Right cardiac atrium (tissue), 5 donors: ENCODE data around the gene DNMT3L. TPM values are rescaled to one million over a fixed set of nuclear protein-coding genes. Genes with fewer than 3 reads are reported as not detected.

Experiments used
- ATAC-seq, 2 donors: fragments of 200-7000 bp; cut with Tn5 transposase; one replicate each; pipeline versions ENCODE4 v1.8.0 to v1.9.1; 2020; ENCODE audit warnings: moderate library complexity in 2 of 2, mild to moderate bottlenecking in 1 of 2
- DNase-seq, 3 donors: peaks; one replicate each; pipeline ENCODE4 v3.0.0-alpha.2; 2020
- H3K27ac ChIP-seq: one replicate; pipeline ENCODE4 v1.5.1; 2013; ENCODE audit warnings: mild to moderate bottlenecking, low read length, control low read depth, moderate library complexity
- H3K27me3 ChIP-seq: one replicate; pipeline ENCODE4 v1.6.1; 2013; ENCODE audit not compliant: control insufficient read depth, insufficient read depth
- H3K4me1 ChIP-seq: one replicate; pipeline ENCODE4 v1.6.1; 2013; ENCODE audit warnings: low read length; ENCODE audit not compliant: control insufficient read depth, insufficient read depth
- H3K4me3 ChIP-seq: one replicate; pipeline ENCODE4 v1.5.1; 2013; ENCODE audit warnings: low read length, control low read depth
- H3K9me3 ChIP-seq: one replicate; pipeline ENCODE4 v1.6.1; 2013; ENCODE audit warnings: low read length; ENCODE audit not compliant: control insufficient read depth
- WGBS: extraction: QIAGEN DNeasy Blood & Tissue Kit; methylation state at CpG from one replicate; pipeline ENCODE4 v1.1.7; 2013; 5-methylcytosine and 5-hydroxymethylcytosine counted together
- intact Hi-C, 4 donors: fragments of 100-400 bp; cut with DNase I; formaldehyde crosslinking; loops; one replicate each; pipeline versions ENCODE4 v1.11.0 to v1.14.0; 2022 to 2023
- polyA plus RNA-seq: library from polyadenylated mRNA; stranded (reverse); fragments of 200-250 nt; gene quantifications from one replicate; pipeline ENCODE4 v1.2.3, GENCODE V29; 2013
- total RNA-seq, 4 donors: library from RNA; stranded (reverse); fragmentation: NEBNext Ultra II Directional; extraction: Animal tissue kit (Norgen Biotek cat#: 25700); gene quantifications; one replicate each; pipeline ENCODE4 v1.2.1, GENCODE V29; 2021
- donor health status: healthy with polysubstance abuse.
- donor health status: DM: no; HTN: yes; CAD: no.
- donor health status: DM: no; HTN: no; CAD: no.
- donor health status: DM: no; HTN: yes; CAD: no; lungs with severe emphysema.
- donor health status: DM: yes; HTN: yes; CAD: no.

Gene DNMT3L
- total and polyA plus RNA-seq, 5 donors, result not detected

DNA sequence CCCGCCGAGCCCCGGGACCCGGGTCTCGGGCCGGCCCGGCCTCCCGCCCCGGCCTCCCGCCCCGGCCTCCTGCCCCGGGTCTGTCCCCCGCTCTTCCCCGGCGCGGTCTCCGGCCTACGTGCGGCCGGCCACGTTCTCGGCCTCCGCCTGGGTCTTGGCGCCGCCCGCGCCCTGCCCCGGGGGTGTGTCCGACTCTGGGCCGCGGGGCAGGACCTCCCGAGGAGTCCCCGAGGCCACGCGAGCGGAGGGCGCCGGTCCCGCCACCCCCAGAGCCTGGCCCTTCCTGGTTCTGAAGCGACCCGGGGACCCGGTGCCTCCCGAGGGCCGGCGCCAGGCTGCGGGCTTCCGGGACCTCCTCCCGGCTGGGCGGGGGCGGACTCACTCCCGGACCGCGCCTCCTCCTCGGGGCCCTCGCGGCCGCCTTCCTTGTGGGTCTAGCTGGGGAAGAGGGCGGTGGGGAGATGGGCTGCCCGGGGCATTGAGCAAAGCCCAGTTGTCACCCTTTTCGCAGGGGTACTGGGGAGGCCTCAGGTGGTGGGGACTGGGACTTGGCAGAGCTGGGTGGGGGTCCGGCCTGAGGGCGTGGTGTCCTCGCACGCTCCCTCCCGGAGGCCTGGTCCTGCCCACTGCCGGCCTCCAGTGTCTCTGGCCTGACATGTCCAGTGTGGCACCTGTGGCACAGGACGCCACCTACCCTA lies 38.7 kb upstream of the DNMT3L start:
- DNase-seq (peak; percentile 86 to 94 (median 93)), ATAC-seq (peak; percentile 67 to 74)
- no peaks in the 10 kb centered on the region for H3K9me3 ChIP-seq
- peaks cover 3% of the 10 kb centered on the region for H3K4me1 ChIP-seq
- no peaks in the 10 kb centered on the region for H3K27me3 ChIP-seq
- H3K27ac ChIP-seq, result peak overlapping the region; percentile 68
- intact Hi-C loops, result no loop called here
- under 1% methylated on average over 67 of the region's 67 CpGs for WGBS
- H3K4me3 ChIP-seq, result peak overlapping the region; percentile 90

DNA sequence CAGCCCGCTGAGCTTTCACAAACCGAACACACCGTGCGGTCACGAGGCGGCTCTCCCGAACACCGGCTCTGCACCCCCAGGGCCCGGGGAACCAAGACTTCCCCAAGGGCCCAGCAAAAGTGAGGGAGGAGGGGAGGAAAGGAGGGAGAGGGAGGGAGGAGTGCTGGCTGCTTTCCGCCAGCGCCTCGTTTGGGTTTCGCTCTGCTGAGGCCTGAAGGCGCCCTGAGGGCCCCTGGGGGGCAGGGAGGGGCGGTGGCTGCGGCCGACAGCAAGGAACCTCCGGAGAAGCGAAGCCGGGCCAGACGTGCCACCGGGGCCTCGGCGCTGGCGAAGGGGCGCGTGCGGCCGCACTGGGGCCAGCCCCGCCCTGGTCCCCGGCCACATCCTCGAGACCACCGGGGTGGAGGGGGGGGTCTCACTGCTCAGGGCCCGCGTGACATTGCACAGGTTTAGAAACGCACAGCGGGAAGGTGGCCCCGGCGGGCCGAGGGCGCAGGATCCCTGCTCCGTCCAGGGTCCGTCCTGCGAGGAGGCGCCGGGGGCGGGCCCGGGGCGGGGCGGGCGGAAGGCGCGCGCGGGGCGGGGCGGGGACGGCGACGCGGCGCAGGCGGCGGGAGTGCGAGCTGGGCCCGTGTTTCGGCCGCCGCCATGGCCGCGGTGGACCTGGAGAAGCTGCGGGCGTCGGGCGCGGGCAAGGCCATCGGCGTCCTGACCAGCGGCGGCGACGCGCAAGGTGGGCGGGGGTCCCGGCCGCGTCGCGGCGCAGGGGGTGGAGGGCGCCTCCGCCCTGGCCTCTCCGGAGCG lies 38.0 kb upstream of the DNMT3L start, which contains the start of gene PFKL:
Gene PFKL, plus strand, starts transcription at position 596 of the 804 bp plus-strand sequence. Its CDS starts 53 bp downstream, at position 649.
- peaks cover 3% of the 10 kb centered on the region for H3K4me1 ChIP-seq
- intact Hi-C loops, result no loop called here
- WGBS, result under 1% methylated on average over 92 of the region's 94 CpGs

DNA sequence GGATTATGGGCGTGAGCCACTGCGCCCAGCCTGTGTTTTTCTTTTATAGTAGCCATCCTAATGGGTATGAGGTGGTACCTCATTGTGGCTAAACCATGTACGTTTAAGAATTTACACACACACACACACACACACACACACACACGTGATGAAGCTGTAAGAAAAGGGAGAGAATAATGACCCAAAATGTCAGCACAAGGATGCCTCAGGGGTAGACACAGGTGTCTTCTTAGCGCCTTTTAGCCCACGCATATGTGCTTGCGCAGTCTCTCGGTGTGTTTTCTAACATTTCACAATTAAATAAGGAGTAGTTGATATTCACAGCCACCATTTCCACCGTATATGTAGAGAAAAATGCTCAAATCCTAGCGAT lies 37.4 kb upstream of the DNMT3L start:
- DNase-seq (peak in 2 of 3 donors; percentile 3 to 18), ATAC-seq (no peak)
- Histone ChIP-seq H3K27me3 (no peaks in the 10 kb centered on the region), H3K4me3 (peak overlapping the region; percentile 90), H3K27ac (peak overlapping the region; percentile 24), H3K4me1 (peaks cover 3% of the 10 kb centered on the region), H3K9me3 (no peaks in the 10 kb centered on the region)
- intact Hi-C loops, result no loop called here
- WGBS, result 33% methylated on average over 10 of the region's 10 CpGs

More for the DNA sequence above, 38.0 kb upstream of the DNMT3L start, which contains the start of gene PFKL:
- peak; percentile 63 to 73 for ATAC-seq
- H3K27ac ChIP-seq, result peak within 1 kb of the TSS; percentile 71
- H3K27me3 ChIP-seq, result no peaks in the 10 kb centered on the region
- H3K9me3 ChIP-seq, result no peaks in the 10 kb centered on the region
- peak within 1 kb of the TSS; percentile 90 for H3K4me3 ChIP-seq
- peak; percentile 72 to 92 (median 90) for DNase-seq

DNA sequence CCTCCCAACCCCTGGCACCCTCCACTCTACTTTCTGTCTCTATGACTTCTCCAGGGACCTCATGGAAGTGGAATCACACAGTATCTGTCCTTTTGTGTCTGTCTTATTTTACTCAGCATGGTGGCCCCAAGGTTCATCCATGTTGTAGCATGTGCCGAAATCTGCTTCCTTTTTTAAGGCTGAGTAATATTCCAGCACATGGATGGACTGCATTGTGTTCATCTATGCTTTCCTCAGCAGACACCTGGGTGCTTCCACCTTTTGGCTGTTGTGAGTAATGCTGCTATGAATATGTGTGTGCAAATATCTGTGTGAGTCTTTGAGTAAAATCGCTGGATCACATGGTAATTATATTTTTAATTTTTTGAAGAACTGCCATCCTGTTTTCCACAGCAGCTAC lies 36.6 kb upstream of the DNMT3L start:
- H3K4me3 ChIP-seq, result no peak overlapping the region
- DNase-seq (no peak), ATAC-seq (no peak)
- 92% methylated on average over 2 of the region's 2 CpGs for WGBS
- H3K9me3 ChIP-seq, result no peaks in the 10 kb centered on the region
- no peaks in the 10 kb centered on the region for H3K27me3 ChIP-seq
- no peak overlapping the region for H3K27ac ChIP-seq
- intact Hi-C loops, result no loop called here
- peaks cover 3% of the 10 kb centered on the region for H3K4me1 ChIP-seq

DNA sequence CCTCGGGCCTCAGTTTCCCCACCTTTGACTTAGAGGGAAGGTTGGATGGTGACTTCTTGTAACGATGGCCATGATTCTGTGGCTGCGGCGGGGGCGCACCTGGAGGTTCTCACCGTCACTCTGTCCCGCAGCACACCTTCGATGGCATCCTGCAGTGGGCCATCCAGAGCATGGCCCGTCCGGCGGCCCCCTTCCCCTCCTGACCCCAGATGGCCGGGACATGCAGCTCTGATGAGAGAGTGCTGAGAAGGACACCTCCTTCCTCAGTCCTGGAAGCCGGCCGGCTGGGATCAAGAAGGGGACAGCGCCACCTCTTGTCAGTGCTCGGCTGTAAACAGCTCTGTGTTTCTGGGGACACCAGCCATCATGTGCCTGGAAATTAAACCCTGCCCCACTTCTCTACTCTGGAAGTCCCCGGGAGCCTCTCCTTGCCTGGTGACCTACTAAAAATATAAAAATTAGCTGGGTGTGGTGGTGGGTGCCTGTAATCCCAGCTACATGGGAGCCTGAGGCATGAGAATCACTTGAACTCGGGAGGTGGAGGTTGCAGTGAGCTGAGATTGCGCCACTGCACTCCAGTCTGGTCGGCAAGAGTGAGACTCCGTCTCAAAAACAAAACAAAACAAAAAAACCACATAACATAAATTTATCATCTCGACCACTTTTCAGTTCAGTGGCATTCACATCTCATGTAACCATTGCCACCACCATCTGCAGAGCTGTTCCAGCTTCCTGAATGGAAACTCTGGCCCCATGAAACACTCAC lies 36.0 kb upstream of the DNMT3L start:
- H3K27ac ChIP-seq, result no peak overlapping the region
- ATAC-seq (peak; percentile 44 to 55), DNase-seq (peak; percentile 85 to 96 (median 94))
- peaks cover 3% of the 10 kb centered on the region for H3K4me1 ChIP-seq
- H3K9me3 ChIP-seq, result no peaks in the 10 kb centered on the region
- intact Hi-C loops, result no loop called here
- no peaks in the 10 kb centered on the region for H3K27me3 ChIP-seq
- no peak overlapping the region for H3K4me3 ChIP-seq
- WGBS, result 26% methylated on average over 22 of the region's 22 CpGs

DNA sequence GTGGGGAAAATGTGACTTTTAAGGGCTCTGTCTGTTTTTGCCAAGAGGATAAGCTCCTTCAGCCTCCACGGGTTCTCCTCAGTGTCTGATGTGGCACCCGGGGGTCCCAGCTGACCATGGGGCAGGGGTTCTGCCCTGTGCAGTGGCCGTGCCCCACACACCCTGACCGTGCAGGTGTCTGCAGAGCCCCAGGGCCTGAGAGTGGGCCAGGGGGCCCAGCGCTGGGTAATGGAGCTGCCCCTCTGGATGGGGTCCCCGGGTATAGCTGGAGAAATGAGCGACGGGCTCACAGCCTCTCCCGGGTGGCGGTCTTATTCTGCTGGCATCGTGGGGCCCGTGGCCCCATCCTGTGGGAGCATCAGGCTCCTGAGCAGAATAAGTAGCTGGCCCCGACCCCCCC lies 35.2 kb upstream of the DNMT3L start:
- no peaks in the 10 kb centered on the region for H3K9me3 ChIP-seq
- H3K27me3 ChIP-seq, result no peaks in the 10 kb centered on the region
- H3K4me3 ChIP-seq, result no peak overlapping the region
- H3K27ac ChIP-seq, result no peak overlapping the region
- H3K4me1 ChIP-seq, result peaks cover 3% of the 10 kb centered on the region
- ATAC-seq (no peak), DNase-seq (peak in 2 of 3 donors; percentile 51 to 60)
- intact Hi-C loops, result no loop called here
- 82% methylated on average over 13 of the region's 13 CpGs for WGBS

DNA sequence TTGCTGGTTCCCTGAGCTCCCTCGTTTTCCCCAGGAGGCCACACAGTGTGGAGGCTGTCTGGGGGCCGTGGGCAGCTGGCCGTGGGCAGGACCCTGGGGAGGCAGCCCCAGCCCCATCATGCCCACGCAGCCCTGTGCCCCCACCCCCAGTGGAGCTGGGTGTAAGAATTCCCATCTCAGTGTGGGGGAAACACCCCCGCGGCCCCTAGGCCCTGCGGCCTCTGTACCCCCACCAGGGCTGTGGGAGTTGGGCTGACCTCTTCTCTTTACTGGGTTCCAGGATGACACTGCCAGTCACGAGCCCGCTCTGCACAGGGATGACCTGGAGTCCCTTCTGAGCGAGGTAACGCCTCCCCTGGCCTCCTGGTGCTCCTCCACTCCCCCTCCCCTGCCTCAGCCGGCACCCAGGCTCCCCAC lies 34.4 kb upstream of the DNMT3L start:
- intact Hi-C loops, result no loop called here
- Histone ChIP-seq H3K4me1 (peaks cover 3% of the 10 kb centered on the region), H3K27me3 (no peaks in the 10 kb centered on the region), H3K27ac (no peak overlapping the region), H3K9me3 (no peaks in the 10 kb centered on the region), H3K4me3 (no peak overlapping the region)
- WGBS, result 80% methylated on average over 12 of the region's 12 CpGs
- no peak for ATAC-seq
- DNase-seq, result peak in 2 of 3 donors; percentile 36 to 52

DNA sequence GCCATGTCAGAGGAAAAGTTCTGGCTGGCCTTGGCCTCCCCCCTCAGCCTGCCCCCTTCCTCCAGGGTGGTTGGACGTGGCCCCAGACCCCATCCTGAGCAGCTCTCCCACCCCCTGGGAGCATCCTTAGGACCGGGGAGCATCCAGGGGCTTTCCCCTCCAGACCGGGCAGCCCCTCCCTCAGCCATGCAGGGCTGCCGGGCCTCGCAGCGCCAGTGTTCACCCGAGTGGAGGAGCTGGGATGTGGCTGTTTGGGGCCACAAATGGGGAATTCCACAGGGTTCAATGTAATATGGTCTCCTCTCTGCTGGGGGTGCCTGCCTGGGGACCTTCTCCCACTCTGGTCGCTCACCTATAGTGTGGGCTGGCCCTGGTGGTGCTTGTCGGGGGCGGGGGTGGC lies 33.9 kb upstream of the DNMT3L start:
- Histone ChIP-seq H3K27ac (no peak overlapping the region), H3K27me3 (no peaks in the 10 kb centered on the region), H3K4me3 (no peak overlapping the region), H3K9me3 (no peaks in the 10 kb centered on the region), H3K4me1 (no peaks in the 10 kb centered on the region)
- DNase-seq (peak in 2 of 3 donors; percentile 51), ATAC-seq (no peak)
- 75% methylated on average over 10 of the region's 10 CpGs for WGBS
- intact Hi-C loops, result no loop called here

DNA sequence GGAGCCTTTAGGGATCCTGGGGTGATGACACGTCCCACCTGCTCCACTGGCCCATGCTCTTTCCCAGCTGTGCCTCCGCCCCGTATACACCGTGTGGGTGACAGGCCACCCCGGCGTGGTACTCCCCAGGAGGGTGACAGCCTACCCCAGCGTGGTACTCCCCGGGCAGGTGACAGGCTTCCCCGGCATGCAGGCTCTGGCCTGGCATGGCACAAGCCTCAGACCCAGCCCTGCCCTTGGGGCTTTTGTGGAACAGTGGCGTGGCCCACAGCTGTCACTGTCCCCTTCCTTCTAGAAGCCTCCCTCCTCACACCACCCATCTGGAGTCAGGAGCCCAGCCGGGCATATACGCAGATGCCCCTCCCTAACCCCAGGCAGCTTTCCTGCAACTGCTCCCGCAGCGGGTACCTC lies 33.5 kb upstream of the DNMT3L start:
- Histone ChIP-seq H3K27me3 (no peaks in the 10 kb centered on the region), H3K27ac (no peak overlapping the region), H3K9me3 (no peaks in the 10 kb centered on the region), H3K4me3 (no peak overlapping the region), H3K4me1 (no peaks in the 10 kb centered on the region)
- peak in 2 of 3 donors; percentile 71 to 75 for DNase-seq
- intact Hi-C loops, result no loop called here
- 70% methylated on average over 14 of the region's 14 CpGs for WGBS
- peak in 1 of 2 donors; percentile 4 for ATAC-seq

DNA sequence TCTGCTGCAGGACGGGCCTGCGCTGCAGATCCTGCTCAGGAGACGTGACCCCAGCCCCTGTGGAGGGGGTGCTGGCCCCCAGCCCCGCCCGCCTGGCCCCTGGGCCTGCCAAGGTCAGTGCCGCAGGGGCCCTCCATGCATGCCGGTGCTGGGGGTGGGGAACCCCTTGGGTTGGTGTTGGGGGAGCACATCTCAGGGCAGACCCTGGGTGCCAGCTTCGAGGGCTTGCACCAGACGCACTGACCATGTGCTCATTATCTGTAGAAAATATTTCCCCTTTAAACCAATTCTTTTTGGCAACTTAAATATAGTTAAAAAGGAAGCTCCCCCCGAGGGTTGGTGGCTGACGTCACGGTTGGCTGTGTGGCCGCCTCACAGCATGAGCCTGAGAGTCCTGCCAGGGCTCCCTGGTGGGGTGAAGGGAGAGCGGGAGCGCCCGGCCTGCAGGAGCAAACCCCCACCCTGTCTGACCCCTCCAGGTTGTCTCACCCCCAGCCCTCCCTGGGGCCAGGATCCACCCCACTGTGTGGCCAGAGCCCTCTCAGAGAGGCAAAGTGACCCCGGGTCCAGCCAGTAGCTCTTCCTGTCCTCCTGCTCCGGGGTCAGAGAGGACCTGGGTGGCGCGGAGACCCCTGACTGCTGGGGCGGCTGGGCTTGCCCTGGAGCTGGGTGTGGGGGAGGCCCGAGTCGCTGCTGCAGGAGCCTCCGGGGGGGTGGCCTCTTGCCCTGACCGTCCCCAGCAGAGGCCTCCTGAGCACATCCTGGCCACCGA lies 32.9 kb upstream of the DNMT3L start:
- peak; percentile 92 to 97 (median 96) for DNase-seq
- intact Hi-C loops, result no loop called here
- Histone ChIP-seq H3K9me3 (no peaks in the 10 kb centered on the region), H3K4me1 (no peaks in the 10 kb centered on the region), H3K4me3 (no peak overlapping the region), H3K27ac (no peak overlapping the region), H3K27me3 (no peaks in the 10 kb centered on the region)
- peak; percentile 46 to 49 for ATAC-seq
- WGBS, result 39% methylated on average over 26 of the region's 26 CpGs
